ENCODE measurements around the gene OR10H1.
A peak's percentile ranks its signal among the peaks of the same experiment; 100 is the strongest.
"Not testable (repeated sequence)": the region's sequence is repeated elsewhere in the genome, so short reads cannot be mapped to it uniquely, and the experiment has no call there.

OR10H1 gene

DNA sequence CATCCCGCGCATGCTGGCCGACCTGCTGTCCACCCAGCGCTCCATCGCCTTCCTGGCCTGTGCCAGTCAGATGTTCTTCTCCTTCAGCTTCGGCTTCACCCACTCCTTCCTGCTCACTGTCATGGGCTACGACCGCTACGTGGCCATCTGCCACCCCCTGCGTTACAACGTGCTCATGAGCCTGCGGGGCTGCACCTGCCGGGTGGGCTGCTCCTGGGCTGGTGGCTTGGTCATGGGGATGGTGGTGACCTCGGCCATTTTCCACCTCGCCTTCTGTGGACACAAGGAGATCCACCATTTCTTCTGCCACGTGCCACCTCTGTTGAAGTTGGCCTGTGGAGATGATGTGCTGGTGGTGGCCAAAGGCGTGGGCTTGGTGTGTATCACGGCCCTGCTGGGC, 21.2 kb downstream of the OR10H1 start:
- H3K36me3 Mint-ChIP-seq (ENCODE audit: low read depth); H3K4me1 Mint-ChIP-seq (ENCODE audit: low read depth); H3K4me3 Mint-ChIP-seq; H3K9me3 Mint-ChIP-seq; H3K27me3 Mint-ChIP-seq (ENCODE audit: low read depth); H3K27ac Mint-ChIP-seq: not testable (repeated sequence)

DNA sequence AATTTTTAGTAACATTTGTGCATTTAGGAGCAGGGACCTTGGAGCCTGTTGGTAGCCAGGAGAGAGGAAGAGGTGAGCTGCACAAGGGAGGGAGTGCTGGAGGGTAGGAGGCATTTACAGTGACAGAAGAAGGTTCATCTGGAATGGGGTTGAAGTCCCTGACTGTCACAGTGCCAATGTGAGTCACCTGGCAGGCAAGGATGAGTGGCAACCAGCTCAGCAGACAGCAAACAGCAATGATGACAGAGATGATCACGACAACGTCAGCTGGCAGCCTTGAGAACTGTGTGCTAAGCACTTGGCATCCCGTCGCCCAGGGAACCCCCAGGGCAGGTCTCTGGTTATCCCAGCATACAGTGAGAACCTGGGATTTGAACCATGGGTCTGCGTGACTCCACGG, 25.4 kb downstream of the OR10H1 start:
- no peak overlapping the region for H3K27ac Mint-ChIP-seq
- no peaks in the 10 kb centered on the region for H3K9me3 Mint-ChIP-seq
- no peak overlapping the region for H3K4me3 Mint-ChIP-seq
- no peaks in the 10 kb centered on the region for H3K4me1 Mint-ChIP-seq (ENCODE audit: low read depth)
- peaks cover 3% of the 10 kb centered on the region for H3K27me3 Mint-ChIP-seq (ENCODE audit: low read depth)
- no peaks in the 10 kb centered on the region for H3K36me3 Mint-ChIP-seq (ENCODE audit: low read depth)

DNA sequence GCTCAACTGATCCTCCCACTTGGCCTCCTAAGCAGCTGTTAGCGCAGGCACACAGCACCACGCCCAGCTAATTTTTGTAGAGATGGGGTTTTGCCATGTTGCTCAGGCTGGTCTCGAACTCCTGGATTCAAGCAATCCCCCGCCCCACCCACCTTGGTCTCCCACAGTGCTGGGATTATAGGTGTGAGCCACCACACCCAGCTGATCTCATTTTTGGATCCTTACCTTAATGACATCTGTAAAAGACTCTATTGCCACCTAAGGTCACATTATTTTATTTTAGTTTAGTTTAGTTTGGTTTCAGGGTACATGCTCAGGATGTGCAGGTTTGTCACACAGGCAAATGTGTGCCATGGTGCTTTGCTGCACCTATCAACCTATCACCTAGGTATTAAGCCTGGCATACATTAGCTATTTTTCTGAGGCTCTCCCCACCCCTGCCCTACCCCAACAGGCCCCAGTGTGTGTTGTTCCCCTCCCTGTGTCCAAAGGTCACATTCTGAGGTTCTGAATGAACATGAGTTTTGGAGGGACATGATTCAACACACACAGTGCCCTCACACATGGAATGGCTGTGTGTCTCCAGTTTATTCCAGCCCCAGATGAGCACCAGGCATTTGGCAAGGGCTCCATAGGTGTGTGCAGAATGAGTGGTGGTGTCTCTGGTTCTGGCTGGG, 26.7 kb downstream of the OR10H1 start:
- Mint-ChIP-seq H3K27ac (no peak overlapping the region), H3K4me1 (ENCODE audit: low read depth) (no peaks in the 10 kb centered on the region)

DNA sequence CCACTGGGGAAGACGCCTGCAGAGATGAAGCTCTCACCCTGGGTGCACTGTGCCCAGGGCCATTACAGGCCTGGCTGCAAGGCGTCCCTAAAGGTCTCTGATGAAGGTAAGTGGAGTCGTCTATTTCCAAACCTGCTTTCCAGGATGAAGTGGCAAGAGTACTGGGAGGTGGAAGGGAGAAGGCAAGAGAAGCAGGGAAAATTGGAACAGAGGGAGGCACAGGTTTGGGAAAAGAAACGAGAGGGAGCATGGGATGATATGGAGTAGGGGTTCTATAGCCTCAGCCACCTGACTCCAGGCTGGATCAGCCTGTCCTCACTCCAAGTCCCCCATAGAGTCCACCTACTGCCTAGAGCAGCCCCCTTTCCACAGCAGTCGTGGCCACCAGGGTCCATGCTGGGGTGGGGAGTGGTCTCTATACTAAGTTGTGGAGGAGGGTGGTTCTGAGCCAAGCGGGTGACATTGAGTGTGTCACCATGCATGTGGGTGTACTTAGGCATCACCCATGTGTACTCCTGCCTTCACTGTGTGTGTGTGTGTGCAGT, 27.8 kb downstream of the OR10H1 start, which contains the start of gene OR10H5:
Gene OR10H5 (plus strand): TSS at position 51 of the 545 bp plus-strand sequence. CDS start 6,388 bp downstream, outside the sequence.
- Mint-ChIP-seq H3K27me3 (ENCODE audit: low read depth) (peaks cover 3% of the 10 kb centered on the region), H3K4me3 (no peak within 1 kb of the TSS), H3K27ac (no peak within 1 kb of the TSS), H3K4me1 (ENCODE audit: low read depth) (no peaks in the 10 kb centered on the region), H3K9me3 (no peaks in the 10 kb centered on the region), H3K36me3 (ENCODE audit: low read depth) (no peaks in the 10 kb centered on the region)

More for the DNA sequence above, 26.7 kb downstream of the OR10H1 start:
- Mint-ChIP-seq H3K9me3 (no peaks in the 10 kb centered on the region), H3K36me3 (ENCODE audit: low read depth) (no peaks in the 10 kb centered on the region), H3K4me3 (no peak overlapping the region), H3K27me3 (ENCODE audit: low read depth) (peaks cover 3% of the 10 kb centered on the region)

- H3K36me3 Mint-ChIP-seq (ENCODE audit: low read depth); H3K4me3 Mint-ChIP-seq; H3K4me1 Mint-ChIP-seq (ENCODE audit: low read depth); H3K27ac Mint-ChIP-seq; H3K9me3 Mint-ChIP-seq; H3K27me3 Mint-ChIP-seq (ENCODE audit: low read depth): not testable (repeated sequence)
Observed at GRCh38 chr19:15782896-15783295, 32.6 kb downstream of the OR10H1 start.

- Mint-ChIP-seq H3K27ac (no peak overlapping the region), H3K27me3 (ENCODE audit: low read depth) (no peaks in the 10 kb centered on the region), H3K9me3 (no peaks in the 10 kb centered on the region), H3K4me1 (ENCODE audit: low read depth) (no peaks in the 10 kb centered on the region), H3K4me3 (no peak overlapping the region), H3K36me3 (ENCODE audit: low read depth) (no peaks in the 10 kb centered on the region)
Observed at GRCh38 chr19:15782211-15782610, 33.3 kb downstream of the OR10H1 start.

- Mint-ChIP-seq H3K27me3 (ENCODE audit: low read depth) (no peaks in the 10 kb centered on the region), H3K4me1 (ENCODE audit: low read depth) (no peaks in the 10 kb centered on the region), H3K9me3 (no peaks in the 10 kb centered on the region), H3K4me3 (no peak overlapping the region), H3K36me3 (ENCODE audit: low read depth) (no peaks in the 10 kb centered on the region), H3K27ac (no peak overlapping the region)
Observed at GRCh38 chr19:15781661-15782060, 33.8 kb downstream of the OR10H1 start.

- Mint-ChIP-seq H3K9me3 (no peaks in the 10 kb centered on the region), H3K4me1 (ENCODE audit: low read depth) (no peaks in the 10 kb centered on the region), H3K27ac (no peak overlapping the region), H3K4me3 (no peak overlapping the region), H3K36me3 (ENCODE audit: low read depth) (no peaks in the 10 kb centered on the region), H3K27me3 (ENCODE audit: low read depth) (no peaks in the 10 kb centered on the region)
Observed at GRCh38 chr19:15780610-15781418, 34.6 kb downstream of the OR10H1 start.

- no peak overlapping the region for H3K4me3 Mint-ChIP-seq
- no peaks in the 10 kb centered on the region for H3K4me1 Mint-ChIP-seq (ENCODE audit: low read depth)
- no peak overlapping the region for H3K27ac Mint-ChIP-seq
- no peaks in the 10 kb centered on the region for H3K9me3 Mint-ChIP-seq
- no peaks in the 10 kb centered on the region for H3K27me3 Mint-ChIP-seq (ENCODE audit: low read depth)
- H3K36me3 Mint-ChIP-seq (ENCODE audit: low read depth) = no peaks in the 10 kb centered on the region
Observed at GRCh38 chr19:15779756-15780476, 35.5 kb downstream of the OR10H1 start.

DNA sequence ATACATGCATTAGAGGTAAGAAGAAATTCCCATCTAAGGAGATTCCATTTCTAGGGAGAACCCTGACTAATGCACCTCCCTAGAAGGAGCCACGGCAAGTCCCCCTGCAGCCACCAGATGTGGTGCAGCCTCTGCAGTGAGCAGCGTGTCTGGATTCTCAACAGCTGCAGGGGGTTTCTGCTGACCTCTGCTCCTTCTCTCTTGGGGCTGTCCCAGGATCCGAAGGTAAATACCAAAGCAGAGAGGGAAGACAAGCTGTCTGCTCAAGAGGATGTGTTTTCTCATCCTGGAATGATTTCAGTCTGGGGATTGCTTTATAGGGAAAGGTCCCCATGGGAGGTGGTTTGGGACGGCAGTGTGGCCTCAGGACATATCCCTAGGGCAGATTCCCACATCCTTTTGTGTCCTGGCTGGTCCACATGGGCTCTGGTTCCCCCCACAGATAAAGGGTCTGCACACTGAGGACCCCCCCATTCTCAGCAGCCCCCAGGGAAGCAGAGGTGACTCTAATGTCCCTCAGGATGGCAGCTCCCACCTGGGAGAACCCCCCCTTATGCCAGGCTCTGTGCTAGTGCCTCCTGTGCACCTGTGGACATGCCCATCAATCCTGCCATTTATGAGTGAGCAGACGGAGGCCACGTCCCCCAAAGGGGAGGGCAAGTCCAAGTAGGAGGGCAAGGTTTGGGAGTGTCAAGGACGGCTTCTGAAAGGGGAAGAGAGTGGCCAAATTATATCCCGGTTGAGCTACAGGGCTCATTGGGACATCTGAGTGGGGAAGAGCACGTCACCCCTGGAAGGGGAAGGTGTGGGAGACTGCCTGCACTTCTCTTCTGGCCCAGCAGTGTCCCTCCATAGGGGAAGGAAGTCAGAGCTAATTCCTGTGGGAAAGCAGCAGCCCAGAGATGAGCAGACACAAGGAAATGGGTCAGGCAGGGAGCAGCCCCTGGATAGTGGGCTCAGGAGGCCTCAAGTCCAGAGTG, 38.2 kb downstream of the OR10H1 start:
- Mint-ChIP-seq H3K4me3 (no peak overlapping the region), H3K4me1 (ENCODE audit: low read depth) (no peaks in the 10 kb centered on the region), H3K36me3 (ENCODE audit: low read depth) (no peaks in the 10 kb centered on the region), H3K9me3 (no peaks in the 10 kb centered on the region), H3K27me3 (ENCODE audit: low read depth) (no peaks in the 10 kb centered on the region), H3K27ac (no peak overlapping the region)

GRCh38 chr19:15776264-15776663, 39.2 kb downstream of the OR10H1 start:
- H3K36me3 Mint-ChIP-seq (ENCODE audit: low read depth) = no peaks in the 10 kb centered on the region
- H3K4me3 Mint-ChIP-seq = no peak overlapping the region
- peak overlapping the region; percentile 34 for H3K27ac Mint-ChIP-seq
- no peaks in the 10 kb centered on the region for H3K27me3 Mint-ChIP-seq (ENCODE audit: low read depth)
- no peaks in the 10 kb centered on the region for H3K4me1 Mint-ChIP-seq (ENCODE audit: low read depth)
- no peaks in the 10 kb centered on the region for H3K9me3 Mint-ChIP-seq

DNA sequence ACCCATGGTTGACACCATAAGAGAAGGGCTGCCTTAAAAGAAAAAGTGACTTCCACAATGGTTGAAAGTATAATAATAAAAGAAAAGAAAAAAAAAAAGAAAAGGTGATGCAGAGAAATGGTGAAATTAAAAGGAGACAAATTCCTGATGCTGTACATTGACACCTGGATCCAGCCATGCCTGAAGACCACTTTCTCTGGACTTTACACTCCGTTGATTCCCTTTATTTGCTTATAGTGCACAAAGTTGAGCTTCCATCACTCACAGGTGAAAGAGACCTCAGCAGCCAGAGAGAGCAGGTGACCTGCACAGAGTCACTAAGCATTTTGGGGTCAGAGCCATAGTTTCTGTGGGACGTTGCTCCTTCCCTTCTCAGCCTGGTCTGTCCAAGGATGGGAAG, 40.2 kb downstream of the OR10H1 start:
- no peaks in the 10 kb centered on the region for H3K36me3 Mint-ChIP-seq (ENCODE audit: low read depth)
- H3K9me3 Mint-ChIP-seq = no peaks in the 10 kb centered on the region
- H3K4me3 Mint-ChIP-seq = no peak overlapping the region
- H3K27ac Mint-ChIP-seq = no peak overlapping the region
- H3K4me1 Mint-ChIP-seq (ENCODE audit: low read depth) = no peaks in the 10 kb centered on the region
- H3K27me3 Mint-ChIP-seq (ENCODE audit: low read depth) = no peaks in the 10 kb centered on the region

DNA sequence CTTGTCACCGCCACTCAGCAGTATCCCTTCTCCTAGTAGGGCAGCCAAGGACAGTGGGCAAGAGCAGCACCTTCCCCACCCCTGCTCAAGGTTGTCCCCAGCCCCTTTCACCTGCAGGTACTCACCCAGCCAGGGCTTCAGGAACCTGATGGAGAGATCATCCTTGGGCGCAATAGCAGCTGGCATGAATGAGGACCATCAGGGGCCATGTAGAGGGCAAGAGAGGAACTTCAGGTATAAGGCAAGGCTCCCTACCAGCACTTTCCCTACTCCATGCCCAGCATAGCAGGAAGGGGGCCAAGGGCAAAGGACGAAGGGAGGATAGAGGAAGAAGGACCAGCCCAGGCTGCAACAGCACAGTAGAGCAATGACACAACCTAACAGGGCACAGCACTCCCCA, 41.3 kb downstream of the OR10H1 start:
- not testable (repeated sequence) for H3K27ac Mint-ChIP-seq; H3K4me3 Mint-ChIP-seq; H3K9me3 Mint-ChIP-seq; H3K27me3 Mint-ChIP-seq (ENCODE audit: low read depth); H3K36me3 Mint-ChIP-seq (ENCODE audit: low read depth); H3K4me1 Mint-ChIP-seq (ENCODE audit: low read depth)

- no peaks in the 10 kb centered on the region for H3K36me3 Mint-ChIP-seq (ENCODE audit: low read depth)
- H3K27ac Mint-ChIP-seq = no peak overlapping the region
- no peak overlapping the region for H3K4me3 Mint-ChIP-seq
- H3K9me3 Mint-ChIP-seq = no peaks in the 10 kb centered on the region
- peaks cover 6% of the 10 kb centered on the region for H3K27me3 Mint-ChIP-seq (ENCODE audit: low read depth)
- H3K4me1 Mint-ChIP-seq (ENCODE audit: low read depth) = no peaks in the 10 kb centered on the region
Observed at GRCh38 chr19:15769586-15769985, 45.9 kb downstream of the OR10H1 start.
